HG02678 (cell line): ENCODE data around the gene CALM1.

Source experiments
- ATAC-seq: cut with Tn5 transposase; IDR thresholded peaks from one replicate; pipeline ENCODE4 v1.9.1; 2021; ENCODE audit warnings: mild to moderate bottlenecking, moderate library complexity; ENCODE audit not compliant: unreplicated experiment

Gene CALM1

DNA sequence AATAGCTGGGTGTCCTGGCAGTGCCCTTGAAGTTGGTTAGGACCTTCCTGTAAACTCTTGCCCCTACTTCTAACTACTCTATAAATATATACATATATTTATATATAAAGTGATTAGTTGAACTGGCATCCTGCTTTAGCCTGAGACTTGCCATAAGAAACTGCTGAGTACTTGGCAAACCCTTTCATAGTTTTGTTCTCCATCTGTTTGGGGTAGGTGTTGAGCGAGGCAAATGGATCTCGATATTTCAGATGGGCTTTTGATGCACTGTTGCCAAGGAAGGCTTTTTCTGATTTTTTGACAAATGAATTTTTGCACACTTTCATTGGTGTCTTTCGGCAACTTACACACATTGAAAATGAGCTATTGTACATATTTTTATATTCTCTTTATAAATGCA lies 10.4 kb downstream of the CALM1 start:
- ATAC-seq: no peak

DNA sequence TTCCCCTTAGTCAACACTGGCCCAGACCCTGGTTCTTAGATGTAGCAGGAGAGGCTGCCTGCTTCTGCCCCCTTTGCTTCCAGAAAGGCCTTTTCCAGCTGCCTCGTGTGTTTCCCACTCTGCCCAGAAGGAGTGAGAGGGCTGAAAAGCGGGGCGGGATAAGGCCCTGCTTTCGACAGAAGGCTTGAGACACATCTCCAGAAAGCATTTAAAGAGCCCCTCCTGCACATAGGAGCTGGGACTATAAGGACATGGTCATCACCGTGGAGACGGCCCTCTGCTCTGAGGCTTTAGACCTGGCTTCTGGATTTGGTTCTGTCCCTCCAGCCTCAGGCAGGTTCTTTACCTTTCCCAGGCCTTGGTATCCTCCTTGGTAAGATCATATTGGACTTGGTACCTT lies 11.9 kb downstream of the CALM1 start:
- ATAC-seq: no peak

DNA sequence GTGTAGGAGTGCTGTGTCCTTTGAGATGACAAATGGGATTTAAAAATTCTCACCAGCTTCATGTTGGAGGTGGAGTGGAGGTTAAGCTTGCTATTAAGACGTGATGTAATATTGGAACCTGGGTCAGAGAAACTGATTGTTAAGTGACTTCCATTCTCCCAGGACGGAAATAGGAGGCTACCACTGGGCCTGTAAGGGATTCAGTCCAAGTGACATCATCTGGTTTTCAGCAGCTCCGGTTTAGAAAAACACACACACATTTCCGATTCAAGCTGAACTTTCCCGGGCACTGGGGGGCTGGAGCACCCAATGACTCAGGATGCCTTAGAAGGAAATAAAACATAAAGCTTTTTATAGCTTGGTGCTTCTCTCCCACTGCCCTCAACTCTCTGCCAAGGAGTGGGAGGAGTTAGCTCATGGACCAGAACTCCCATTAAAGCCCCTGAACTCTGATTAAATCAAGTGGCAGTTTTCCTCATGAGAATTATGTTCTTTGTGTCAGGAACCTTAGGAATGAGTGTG lies 12.4 kb downstream of the CALM1 start:
- ATAC-seq: no peak

DNA sequence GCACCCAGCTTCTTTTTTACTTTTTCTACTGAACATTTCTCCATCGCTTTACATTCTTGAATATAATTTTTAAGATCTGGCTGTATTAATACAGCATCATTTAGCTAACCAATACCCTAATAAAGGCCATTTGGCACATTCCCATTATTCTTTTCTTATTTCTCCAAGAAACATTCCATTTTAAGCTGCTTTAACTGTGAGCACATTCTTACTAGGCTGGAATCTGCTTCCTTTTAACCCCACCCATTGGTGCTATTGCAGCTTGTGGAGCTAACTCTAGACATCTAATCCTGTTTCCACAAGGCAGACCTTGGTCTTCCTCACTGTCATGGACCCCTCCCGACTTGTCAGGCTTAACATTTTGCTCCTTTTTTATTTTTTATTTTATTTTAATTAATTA lies 15.2 kb downstream of the CALM1 start:
- no peak for ATAC-seq

DNA sequence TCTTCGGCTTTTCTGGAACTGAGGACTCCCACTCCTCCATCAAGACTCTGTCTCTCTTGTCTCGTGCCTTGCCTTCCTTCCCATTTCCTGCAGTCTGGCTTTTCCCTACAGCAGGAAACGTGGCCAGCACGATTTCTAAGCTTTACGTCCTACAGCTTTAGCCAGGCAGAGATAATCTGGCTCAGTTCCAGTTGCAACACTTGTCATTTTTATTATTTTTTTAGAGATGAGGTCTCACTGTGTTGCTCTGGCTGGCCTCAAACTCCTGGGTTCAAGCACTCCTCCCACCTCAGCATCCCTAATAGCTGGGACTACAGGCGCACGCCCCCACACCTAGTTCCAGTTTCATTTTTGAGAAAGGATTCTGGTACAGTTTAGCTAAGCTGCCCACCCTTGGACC lies 19.9 kb downstream of the CALM1 start:
- ATAC-seq: no peak

DNA sequence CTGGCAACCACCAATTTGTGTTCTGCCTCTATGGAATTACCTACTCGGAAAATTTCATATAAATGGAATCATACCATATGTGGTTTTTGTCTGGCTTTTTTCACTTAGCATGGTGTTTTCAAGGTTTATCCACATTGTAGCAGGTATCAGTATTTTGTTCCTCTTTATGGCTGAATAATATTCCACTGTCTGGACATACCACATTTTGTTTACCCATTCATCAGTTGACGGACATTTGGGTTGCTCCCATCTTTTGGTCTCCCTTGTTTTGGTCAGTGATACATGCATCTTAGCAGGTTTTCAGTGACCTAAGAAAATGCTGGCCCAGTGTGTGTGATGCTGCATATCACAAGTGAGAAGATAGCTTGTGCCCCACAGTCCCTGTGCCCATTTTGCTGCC lies 21.2 kb downstream of the CALM1 start:
- no peak for ATAC-seq

DNA sequence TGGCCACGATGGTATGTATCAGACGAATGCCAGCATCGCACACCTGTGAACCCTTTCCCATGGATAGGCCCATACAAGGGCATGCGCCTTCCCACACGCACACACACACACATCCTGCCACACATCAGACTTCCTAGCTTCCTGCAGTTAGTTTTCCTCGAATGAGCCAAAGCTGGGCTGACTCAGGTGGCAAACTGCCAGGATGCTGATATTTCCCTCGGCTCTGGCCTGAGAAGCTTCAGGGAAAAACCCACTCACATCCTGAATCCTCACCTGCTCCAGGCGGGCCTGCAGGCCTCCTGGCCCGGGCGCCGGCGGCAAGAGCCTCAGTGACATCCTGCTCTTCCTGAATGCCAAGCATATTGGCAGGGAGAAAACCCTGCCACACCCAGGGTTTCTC lies 22.4 kb downstream of the CALM1 start:
- no peak for ATAC-seq

DNA sequence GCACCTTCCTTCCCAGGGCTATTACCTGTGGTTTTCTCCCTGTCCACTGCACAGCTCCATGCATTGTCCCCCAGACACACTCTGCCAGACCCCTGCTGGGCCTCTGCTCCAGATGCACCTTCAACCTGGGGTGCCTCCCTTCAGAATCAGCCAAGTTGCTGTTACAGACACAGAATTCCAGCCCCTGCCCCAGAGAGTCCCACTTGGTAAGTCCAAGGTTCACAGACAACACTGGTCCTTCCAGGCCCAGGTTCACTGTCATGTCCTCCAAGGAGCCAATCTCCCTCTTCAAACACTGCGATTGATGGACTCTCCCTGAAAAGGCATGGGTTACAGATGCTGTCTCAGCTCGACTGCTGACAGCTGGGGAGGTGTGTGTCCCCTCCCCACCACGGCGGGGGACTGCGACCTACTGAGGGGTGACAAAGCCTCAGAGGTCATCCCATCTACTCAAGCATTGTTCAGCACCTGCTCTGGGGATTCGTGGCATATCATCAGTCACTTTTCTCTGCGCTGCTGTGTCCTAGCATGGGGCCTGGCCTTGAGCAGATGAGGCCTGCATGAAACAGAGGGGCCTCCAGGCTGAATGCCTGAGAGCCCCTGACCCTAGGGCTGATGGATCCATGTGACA lies 24.3 kb downstream of the CALM1 start:
- ATAC-seq: no peak

DNA sequence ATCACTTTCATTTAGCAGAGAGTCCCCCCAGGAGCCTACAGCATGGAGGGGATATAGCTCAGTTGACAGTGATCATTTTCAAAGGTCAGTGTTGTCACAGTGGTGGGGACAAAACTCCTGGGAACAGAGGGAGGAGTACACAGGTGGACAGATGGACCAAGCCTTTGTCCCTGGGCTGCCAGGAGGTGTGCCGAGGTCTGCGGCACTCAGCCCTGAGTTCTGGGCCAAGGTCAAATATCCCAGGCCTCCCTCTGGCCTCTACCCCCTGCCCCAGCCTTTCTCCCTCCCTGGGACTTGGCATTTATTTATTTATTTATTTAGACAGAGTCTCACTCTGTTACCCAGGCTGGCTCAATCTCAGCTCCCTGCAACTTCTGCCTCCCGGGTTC lies 24.8 kb downstream of the CALM1 start:
- no peak for ATAC-seq

DNA sequence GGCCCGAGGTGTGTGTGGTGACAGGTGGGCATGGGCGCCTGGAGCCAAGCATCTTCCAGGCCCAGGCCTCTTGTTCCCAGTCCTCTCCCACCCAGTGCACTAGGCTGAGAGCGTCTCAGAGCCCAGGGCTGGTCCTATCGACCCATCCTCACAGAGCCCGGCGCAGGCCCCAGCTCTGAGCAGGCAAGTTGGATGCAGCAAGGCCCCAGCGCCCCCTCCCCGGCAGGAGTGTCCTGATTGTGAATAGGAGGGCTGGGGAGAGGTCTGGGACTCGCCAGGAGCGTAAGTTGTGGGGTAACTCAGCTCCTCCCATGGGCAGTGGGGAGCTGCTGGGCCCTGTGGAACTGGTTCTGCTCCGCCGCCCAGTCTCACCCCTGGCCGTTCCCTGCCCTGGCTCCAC lies 26.3 kb downstream of the CALM1 start:
- ATAC-seq: no peak

DNA sequence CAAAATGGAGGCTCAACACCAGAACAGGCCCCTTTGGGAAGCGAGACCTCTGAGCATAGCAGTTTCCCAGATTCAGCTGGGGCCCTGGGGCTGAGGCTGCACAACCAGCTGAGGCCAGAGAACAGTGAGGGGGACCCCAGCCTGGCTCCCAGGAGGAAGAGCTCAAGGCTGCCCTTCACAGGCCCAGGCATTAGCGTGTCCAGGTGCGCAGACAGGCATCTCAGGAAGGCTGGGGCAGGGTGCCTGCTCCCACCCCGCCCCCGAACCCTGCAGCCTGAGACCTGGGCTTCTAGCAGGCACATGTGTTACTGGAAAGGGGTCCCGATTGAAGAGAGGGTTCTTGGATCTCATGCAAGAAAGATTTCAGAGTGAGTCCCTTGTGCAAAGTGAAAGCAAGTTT lies 27.2 kb downstream of the CALM1 start:
- ATAC-seq: no peak

DNA sequence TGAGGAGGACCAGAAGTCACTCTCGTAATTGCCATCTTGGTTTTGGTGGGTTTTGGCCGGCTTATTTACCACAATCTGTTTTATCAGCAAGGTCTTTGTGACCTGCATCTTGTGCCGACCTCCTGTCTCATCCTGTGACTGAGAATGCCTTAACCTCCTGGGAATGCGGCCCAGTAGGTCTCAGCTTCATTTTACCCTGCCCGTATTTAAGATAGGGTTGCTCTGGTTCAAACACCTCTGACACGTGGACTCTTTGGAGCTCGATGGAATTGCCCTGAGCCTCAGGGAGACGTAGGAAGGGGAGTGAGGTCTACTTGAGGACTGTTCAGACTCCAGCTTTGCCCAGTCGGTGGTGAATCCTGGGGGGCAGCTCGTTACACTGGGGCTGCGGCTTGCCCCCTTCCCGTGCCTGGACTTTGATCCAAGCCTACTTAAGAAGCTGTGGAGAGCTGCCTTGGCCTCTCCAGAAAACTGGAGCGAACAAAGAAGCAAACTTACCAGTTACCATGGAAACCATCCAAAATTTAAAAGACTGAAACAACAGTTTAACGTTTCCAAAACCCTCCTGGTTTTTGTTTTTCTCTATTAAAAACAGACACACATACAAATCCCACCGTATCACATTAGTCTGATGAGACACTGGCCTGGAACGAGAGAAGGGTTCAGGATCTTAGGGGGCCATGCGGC lies 28.0 kb downstream of the CALM1 start:
- ATAC-seq: no peak

DNA sequence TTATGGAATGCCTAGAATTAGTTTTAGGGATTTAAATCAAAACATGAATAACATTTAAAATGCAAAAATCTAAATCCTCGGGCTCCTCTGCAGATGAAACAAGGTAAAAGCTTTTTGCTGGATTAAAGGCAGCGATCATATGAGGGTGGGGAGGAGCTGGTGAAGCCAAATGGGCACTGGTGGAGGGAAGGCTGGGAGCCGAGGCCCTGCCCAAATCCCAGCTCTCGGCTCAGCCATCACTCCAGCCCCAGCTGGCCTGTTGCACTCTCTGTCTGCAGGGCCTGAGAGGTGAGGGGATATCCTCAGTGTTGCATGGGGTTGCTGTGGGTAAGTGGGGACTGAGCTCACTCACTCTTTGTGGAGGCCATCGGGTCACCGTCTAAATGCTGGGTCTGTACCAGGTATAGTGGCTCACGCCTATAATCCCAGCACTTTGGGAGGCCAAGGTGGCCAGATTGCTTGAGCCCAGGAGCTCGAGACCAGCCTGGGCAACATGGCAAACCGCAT lies 28.6 kb downstream of the CALM1 start:
- ATAC-seq: no peak

DNA sequence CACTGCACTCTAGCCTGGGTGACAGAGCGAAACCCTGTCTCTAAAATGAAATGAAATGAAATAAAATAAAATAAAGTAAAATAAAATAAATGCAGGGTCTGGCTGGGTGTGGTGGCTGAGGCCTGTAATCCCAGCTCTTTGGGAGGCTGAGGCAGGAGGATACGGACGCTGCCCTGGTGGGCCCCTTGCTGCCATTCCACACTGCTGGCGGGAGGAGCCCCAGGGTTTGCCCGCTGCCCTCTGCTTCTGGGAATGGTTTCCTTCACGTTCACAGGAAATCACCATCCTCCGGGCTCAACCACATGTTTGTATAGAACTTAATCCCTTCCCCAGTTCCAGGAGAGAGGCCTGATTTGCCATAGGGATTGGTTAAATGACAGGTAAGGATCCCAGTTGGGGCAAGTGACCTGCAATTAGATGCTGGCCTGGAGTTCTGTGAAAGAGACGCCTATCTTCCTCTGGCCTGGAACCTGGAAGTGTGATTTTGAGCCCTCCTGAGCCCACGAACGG lies 29.3 kb downstream of the CALM1 start:
- no peak for ATAC-seq

DNA sequence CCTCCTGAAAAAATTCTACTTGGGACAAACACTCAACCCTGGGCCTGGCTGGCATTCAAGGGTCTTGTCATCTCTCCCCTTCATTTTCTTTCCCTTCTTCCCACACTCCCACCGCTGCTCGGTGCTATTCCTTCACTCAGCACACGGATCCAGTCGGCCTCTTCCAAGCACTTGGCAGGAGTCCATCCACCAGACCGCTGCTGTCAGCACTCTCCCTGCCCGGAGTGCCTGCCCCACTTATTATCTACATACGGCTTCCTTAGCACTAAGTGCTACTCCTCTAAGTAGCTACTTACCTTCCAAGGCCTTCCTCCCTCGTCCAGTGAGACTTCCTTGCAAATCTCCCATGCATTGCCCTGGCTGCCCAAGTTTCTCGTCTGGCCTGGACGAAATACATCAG lies 29.8 kb downstream of the CALM1 start:
- no peak for ATAC-seq

DNA sequence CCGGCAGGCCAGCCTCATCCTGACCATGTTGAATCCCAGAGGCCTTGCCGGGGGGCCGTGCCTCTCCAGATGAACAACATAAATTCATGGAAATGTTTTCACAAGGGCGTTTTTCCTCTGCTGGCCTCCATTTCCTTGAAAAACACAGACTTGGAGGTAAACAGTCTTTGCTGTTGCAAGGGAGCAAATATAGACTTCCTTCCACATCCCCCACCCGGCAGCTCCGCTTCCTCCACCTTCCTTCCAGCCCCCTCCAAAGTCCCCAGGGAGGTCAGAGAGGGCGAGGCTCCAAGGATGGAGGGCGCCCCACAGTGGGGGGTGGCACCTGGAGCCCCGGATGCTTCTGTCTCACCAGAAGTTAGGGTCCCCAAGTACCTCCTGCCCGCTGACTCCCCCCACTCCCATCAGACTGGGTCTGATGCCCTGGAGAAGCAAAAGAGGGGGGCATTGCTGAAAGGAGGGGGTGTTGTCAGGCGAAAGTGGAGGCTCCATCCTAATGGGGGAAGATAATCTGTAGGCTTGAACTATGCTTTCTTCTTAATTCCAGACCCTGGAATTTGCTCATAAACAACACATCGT lies 31.1 kb downstream of the CALM1 start:
- ATAC-seq: no peak

DNA sequence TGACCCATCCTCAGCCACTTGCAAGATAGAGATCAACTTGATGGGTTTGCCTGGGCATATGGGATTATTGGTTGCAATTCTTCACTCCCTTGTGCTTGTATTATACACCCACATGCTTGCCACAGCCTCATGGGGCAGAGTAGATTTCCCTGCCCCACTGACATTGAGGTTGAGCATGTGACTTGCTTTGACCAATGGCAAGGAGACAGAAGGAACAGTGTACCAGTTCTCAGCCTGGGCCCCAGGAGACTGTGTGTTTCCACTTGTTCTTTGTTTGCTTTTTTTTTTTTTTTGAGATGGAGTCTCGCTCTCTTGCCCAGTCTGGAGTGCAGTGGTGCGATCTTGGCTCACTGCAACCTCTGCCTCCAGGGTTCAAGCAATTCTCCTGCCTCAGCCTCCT lies 31.8 kb downstream of the CALM1 start:
- ATAC-seq: no peak

DNA sequence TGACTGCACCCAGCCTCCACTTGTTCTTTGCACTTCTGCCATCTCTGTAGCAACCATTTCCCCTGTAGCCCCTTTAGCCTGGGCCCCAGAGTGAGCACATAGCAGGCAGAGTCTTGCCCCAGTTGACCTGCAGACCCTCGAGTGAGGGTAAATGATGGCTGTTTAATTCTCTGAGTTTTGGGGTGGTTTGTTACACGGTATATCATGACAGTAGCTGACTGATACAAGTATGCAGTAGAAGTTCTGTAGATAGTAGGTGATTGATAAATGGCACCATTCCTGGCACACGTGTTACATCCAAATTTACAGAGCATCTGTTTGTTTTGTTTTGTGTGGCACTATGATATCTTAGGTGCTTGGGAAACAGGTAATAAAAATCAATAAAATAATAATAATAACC lies 32.4 kb downstream of the CALM1 start:
- ATAC-seq: no peak

DNA sequence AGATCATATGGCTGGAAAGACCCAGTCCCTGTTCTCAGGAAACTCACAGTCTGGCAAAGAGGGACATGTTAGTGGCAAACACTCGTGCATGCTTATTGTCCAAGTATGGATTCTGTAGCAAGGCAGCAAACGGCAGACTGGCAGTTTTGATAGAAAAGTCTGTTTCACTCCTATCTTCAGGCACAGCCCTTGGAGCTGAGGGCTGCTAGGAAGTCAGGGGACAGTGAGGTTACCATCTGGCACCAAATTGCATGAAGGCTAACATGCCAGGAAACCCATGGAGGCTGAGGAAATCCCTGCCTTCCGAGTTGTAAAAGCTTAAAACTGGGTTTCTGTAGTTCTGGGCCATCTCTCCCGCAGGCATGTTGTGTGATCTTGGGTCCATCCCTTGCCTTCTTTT lies 32.9 kb downstream of the CALM1 start:
- no peak for ATAC-seq

DNA sequence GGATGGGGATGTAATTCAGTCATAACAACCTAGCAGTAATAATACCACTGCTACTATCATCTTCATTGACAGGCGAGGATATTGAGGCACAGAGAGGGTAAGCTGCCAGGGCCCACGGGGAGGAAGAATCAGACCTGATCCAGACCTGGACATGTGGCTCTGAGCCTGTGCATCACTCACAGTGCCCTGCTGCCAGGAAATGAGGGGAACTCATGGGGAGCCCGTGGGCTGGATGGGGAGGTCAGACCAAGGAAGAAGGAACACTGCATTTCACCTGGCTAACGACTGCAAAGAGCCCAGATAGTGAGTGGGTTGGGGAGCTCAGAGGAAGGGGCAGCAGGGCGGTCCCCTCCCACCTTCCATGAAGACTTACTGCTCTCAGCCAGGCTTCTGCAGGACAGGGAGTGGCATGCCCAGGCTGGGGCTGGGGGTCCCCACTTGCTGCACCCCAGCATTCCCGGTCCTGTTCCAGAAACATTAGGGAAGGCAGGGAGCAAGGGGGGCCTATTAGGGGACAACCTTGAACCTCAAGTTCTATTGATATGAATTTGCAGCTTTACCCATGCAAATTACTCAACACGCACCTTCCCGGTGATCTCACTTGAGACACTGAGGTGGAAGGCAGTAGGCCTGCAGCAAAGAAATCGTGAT lies 37.7 kb downstream of the CALM1 start:
- ATAC-seq: no peak

DNA sequence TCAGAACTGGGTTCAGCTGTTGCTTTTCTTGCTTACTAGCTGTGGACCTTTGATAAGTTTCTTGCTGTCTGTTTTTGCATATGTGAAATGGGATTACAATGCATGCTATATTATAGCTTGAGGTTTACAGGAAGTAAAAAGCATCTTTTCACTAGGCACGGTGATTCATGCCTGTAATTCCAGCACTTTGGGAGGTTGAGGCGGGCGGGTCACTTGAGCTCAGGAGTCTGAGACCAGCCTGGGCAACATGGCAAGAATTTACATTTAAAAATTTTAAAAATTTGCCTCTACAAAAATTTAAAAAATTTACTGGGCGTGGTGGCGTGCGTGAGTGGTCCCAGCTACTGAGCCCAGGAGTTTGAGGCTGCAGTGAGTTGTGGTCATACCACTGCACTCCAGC lies 42.0 kb downstream of the CALM1 start:
- ATAC-seq: no peak

DNA sequence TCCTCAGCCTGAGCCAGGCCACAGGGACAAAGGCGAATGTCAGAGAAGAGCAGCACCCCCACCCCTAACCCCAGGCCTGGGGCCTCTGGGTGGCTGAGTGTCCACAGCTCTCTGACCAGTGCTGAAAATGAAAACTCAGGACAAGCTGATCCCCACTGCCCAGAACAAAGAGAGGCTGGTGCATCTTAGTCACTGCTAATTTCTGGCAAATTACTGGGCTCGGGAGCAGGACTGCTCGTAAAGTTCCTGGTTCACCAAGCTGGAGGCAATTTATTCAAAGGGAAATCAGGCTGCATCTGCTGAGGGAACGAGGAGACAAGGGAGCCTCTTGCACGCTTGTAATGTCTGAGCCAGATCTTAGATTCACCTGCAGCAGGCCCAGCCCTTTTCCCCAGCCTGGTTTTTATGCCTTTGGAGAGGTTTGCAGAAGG lies 43.2 kb downstream of the CALM1 start:
- no peak for ATAC-seq
